H4 (cell line): ENCODE data around the gene UBALD1. TPM values are rescaled to one million over a fixed set of nuclear protein-coding genes. Genes with fewer than 3 reads are reported as not detected.
A peak's percentile ranks its signal among the peaks of the same experiment; 100 is the strongest.

Experiments
- DNase-seq: peaks from one replicate; pipeline ENCODE4 v3.0.0-alpha.2; 2015; ENCODE audit warnings: low spot score
- total RNA-seq: library from RNA; depleted of rRNA; stranded (reverse); fragments of >200 nt; shearing (Covaris generic); gene quantifications from 2 replicates; pipeline ENCODE4 v1.2.3, GENCODE V29; 2014; rRNA removed

UBALD1 gene
- 2.2 and 2.5 TPM in 2 replicates for total RNA-seq

GRCh38 chr16:4614571-4615383 is at the start of gene UBALD1:
TSS of gene UBALD1 (minus strand) at chr16:4614888. CDS start at chr16:4614797, 91 bp downstream.
- DNase-seq: peak; percentile 85

- DNase-seq: no peak
Measured at GRCh38 chr16:4663777-4664465, 49.2 kb upstream of the UBALD1 start.

GRCh38 chr16:4663465-4663776 is 48.7 kb upstream of the UBALD1 start:
- no peak for DNase-seq

- DNase-seq: no peak
Measured at GRCh38 chr16:4661661-4662060, 47.0 kb upstream of the UBALD1 start.

- no peak for DNase-seq
Measured at GRCh38 chr16:4660454-4661007, 45.8 kb upstream of the UBALD1 start.

DNA sequence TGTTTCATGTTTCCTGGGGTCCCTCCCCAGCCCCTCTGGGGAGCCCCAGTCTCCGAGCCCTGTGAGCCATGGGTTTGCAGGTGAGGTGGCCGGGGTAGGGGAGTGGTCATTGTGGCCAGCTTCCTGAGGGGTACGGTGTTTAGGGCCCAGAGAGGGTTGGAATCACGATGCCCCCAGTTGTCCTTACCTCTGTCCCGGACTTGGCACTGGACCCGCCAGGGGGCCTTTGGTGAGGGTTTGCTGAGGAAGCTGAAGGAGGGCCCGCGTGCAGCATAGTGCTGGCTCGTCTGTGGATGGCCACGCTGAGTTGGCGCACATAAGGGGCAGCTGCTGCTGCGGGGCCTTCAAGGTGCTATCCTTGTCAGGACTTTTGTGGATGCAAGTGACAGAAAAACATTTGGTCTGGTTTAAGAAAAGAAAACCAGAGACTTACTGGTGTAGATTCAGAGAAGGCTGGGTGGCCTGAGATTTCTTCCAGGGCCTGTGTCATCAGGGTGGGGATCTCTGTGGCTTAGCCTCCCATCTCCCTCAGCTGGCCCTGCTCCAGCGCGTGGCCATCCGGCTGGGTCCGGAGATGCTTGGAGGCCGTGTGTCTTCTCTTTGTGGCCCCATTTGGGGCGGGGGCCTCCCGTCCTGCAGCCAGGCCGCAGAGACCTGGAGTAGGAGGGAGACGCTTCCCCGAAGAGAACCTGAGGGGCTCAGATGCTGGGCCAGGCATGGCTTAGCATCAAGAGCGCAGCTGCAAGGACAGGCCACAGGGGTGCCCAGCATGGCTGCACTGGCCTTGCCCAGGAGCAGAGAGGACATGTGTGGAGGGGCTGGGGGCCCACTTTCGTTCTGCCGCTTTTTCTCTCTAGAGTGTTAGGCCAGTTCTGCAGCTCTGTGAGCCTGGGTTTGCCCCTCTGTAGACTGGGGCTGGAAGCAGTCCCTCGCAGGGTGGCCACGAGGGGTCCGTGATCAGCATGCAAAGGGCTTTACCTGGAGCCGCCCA is 45.0 kb upstream of the UBALD1 start:
- DNase-seq: no peak

GRCh38 chr16:4656695-4657686 is 42.3 kb upstream of the UBALD1 start:
- no peak for DNase-seq

DNA sequence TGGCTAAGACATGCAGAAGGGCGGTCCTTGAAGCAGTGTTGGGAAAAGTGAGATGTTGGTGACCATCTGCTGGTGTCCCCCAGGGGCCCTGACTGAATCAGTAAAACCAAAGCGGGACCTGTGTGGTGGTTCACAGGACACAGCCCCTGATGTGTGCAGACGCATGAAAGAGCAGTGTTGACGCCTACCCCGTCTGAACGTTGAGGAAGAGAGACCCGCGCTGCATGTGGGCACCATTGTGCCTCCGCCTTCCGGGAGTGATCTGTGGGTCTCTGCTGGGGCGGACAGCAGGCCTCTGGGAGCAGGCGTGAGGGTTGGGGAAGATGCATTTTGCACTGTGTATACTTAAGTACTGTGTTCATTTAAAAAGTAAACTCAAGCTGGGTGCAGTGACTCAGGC is 41.5 kb upstream of the UBALD1 start:
- no peak for DNase-seq

- no peak for DNase-seq
Measured at GRCh38 chr16:4655801-4656200, 41.1 kb upstream of the UBALD1 start.

GRCh38 chr16:4654964-4655590 is 40.4 kb upstream of the UBALD1 start:
- DNase-seq: no peak

GRCh38 chr16:4654011-4654963 is 39.6 kb upstream of the UBALD1 start:
- no peak for DNase-seq

DNA sequence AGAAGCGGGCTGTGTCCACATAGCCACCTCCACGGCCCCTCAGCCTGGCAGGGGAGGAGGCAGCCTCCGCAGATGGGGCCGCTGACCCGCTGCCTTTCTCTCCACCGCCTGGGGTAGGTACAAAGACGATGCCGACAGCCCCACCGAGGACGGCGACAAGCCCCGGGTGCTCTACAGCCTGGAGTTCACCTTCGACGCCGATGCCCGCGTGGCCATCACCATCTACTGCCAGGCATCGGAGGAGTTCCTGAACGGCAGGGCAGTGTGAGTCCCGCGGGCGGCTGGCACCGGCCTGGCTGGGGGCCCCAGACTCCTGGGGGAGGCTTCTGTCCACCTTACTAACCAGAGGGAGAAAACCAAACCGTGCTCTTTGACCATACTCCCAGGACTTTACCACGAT is 37.9 kb upstream of the UBALD1 start:
- DNase-seq: no peak

GRCh38 chr16:4651827-4652226 is 37.1 kb upstream of the UBALD1 start:
- no peak for DNase-seq

DNA sequence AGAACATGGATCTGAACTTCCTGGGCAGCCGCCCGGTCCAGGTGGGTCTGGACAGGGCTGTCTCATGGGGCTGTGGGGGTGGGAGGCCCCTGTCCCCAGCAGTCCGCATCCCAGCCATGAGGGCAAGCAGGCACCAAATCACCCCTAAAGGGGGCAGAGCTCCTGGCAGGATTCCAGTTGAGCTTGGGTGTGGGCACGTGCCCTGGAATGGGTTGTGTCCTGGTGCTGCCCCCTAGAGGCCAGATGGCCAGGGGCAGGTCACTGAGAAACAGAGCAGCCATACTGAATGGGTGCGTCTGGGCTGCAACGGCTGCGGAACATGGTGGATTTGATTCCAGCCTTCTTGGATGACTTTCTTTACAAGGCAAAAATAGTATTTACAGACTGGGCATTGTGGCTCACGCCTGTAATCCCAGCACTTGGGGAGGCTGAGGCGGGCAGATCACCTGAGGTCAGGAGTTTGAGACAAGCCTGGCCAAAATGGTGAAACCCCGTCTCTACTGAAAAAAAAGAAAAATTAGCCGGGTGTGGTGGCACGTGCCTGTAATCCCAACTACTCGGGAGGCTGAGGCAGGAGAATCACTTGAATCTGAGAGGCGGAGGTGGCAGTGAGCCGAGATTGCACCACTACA is 35.9 kb upstream of the UBALD1 start:
- DNase-seq: peak; percentile 60

DNA sequence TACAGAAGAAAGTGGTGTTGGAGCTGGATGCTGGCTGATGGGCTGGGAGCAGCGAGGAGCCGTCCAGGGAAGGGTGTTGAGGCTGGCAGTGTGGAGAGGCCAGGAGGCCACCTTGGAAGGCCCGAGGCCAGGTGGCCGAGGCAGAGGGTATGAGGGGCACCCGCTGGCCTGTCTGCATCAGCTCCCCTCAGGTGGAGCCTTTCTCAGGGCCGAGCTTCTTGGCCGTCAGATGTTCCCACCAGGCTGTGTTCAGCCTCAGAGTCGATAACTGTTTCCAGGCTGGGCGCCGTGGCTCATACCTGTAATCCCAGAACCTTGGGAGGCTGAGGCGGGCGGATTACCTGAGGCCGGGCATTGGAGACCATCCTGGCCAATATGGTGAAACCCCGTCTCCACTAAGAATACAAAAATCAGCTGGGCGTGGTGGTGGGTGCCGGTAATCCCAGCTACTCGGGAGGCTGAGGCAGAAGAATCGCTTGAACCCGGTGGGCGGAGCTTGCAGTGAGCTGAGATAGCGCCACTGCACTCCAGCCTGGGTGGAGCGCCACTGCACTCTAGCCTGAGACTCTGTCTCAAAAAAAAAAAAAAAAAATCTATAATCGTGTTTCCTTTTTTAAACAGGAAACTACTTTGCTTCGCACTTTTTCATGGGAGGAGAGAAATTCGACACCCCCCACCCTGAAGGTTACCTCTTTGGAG is 35.2 kb upstream of the UBALD1 start:
- DNase-seq: no peak

GRCh38 chr16:4648917-4649316 is 34.2 kb upstream of the UBALD1 start:
- no peak for DNase-seq

GRCh38 chr16:4647644-4647980 is 32.9 kb upstream of the UBALD1 start:
- no peak for DNase-seq
